COLO829 (cell line): ENCODE data around the gene LRTM2.

ENCODE experiments used
- DNase-seq: peaks from one replicate; pipeline ENCODE4 v3.0.0; 2012; ENCODE audit warnings: low spot score

LRTM2 gene

GRCh38 chr12:1797991-1798640, 22.2 kb upstream of the LRTM2 start:
- no peak for DNase-seq

- no peak for DNase-seq
Observed at GRCh38 chr12:1798641-1799020, 21.7 kb upstream of the LRTM2 start.

- no peak for DNase-seq
Observed at GRCh38 chr12:1799051-1799881, 21.1 kb upstream of the LRTM2 start.

GRCh38 chr12:1799882-1800400, 20.4 kb upstream of the LRTM2 start:
- DNase-seq = no peak

- DNase-seq = no peak
Observed at GRCh38 chr12:1800401-1801302, 19.7 kb upstream of the LRTM2 start.

- no peak for DNase-seq
Observed at GRCh38 chr12:1801303-1801975, 18.9 kb upstream of the LRTM2 start.

- DNase-seq = no peak
Observed at GRCh38 chr12:1803736-1804135, 16.6 kb upstream of the LRTM2 start.

- peak; percentile 87 for DNase-seq
Observed at GRCh38 chr12:1804545-1805332, 15.6 kb upstream of the LRTM2 start.

GRCh38 chr12:1805441-1806081, 14.8 kb upstream of the LRTM2 start:
- no peak for DNase-seq

- no peak for DNase-seq
Observed at GRCh38 chr12:1806301-1807086, 13.9 kb upstream of the LRTM2 start.

GRCh38 chr12:1807087-1807860, 13.1 kb upstream of the LRTM2 start:
- no peak for DNase-seq

GRCh38 chr12:1808036-1808797, 12.1 kb upstream of the LRTM2 start:
- no peak for DNase-seq

GRCh38 chr12:1808798-1809480, 11.4 kb upstream of the LRTM2 start:
- DNase-seq = no peak

GRCh38 chr12:1809591-1810190, 10.7 kb upstream of the LRTM2 start:
- no peak for DNase-seq

- peak; percentile 25 for DNase-seq
Observed at GRCh38 chr12:1810201-1810930, 10.0 kb upstream of the LRTM2 start.

- no peak for DNase-seq
Observed at GRCh38 chr12:1810931-1811280, 9.5 kb upstream of the LRTM2 start.
